PC-9 (cell line): ENCODE measurements around the gene SULT4A1.

Experiments used
- CTCF ChIP-seq: fragments of 200-600 bp; sonication (generic); conservative IDR thresholded peaks from 2 replicates; pipeline ENCODE4 v1.6.1; 2017; ENCODE audit warnings: mixed run types, antibody characterized with exemption, mild to moderate bottlenecking, moderate library complexity
- EZH2 ChIP-seq: fragments of 200-600 bp; sonication (generic); IDR thresholded peaks from 2 replicates; pipeline ENCODE4 v1.8.0; 2017; ENCODE audit warnings: antibody characterized with exemption, low read depth

- TF ChIP-seq CTCF (no peak), EZH2 (no peak)
Observed at GRCh38 chr22:43795320-43795719, 67.0 kb downstream of the SULT4A1 start.
